HepG2 (cell line): ENCODE data around the gene ACAD11. TPM values are rescaled to one million over a fixed set of nuclear protein-coding genes. Genes with fewer than 3 reads are reported as not detected.

Experiments used
- ATAC-seq: fragments of 200-7000 bp; cut with Tn5 transposase; 3 replicates; pipeline ENCODE4 v1.9.1; 2020; ENCODE audit warnings: mild to moderate bottlenecking, moderate library complexity
- BruUV-seq: library from RNA; stranded (reverse); fragments of 400-500 nt; replicated peaks from 2 replicates; lab custom pipeline; 2021; lab: Mats Ljungman, UMichigan
- CTCF ChIA-PET: fragments of 300-600 bp; formaldehyde crosslinking; extraction: SDS; loops from one replicate; lab custom pipeline; 2021; ENCODE audit warnings: low total read pairs, inconsistent platforms, low intra/inter-chr PET ratio; lab: Yijun Ruan, JAX
- POLR2A ChIA-PET: fragments of 350-600 bp; sonication (Branson Sonifier 250); formaldehyde crosslinking; loops from one replicate; lab custom pipeline; 2020; ENCODE audit warnings: antibody characterized with exemption, inconsistent platforms; lab: Yijun Ruan, JAX
- DNase-seq: peaks from one replicate; pipeline ENCODE4 v3.0.0-alpha.2; 2015; ENCODE audit warnings: low spot score
- FAIRE-seq: peaks from 3 replicates; lab custom pipeline; 2011; peaks lifted over from hg19 to GRCh38; lab: Jason Lieb, UNC
- H2AFZ ChIP-seq: one replicate; pipeline ENCODE4 v1.6.1; 2011; ENCODE audit warnings: low read length, inconsistent platforms
- H3K27ac ChIP-seq: fragments of 300-600 bp; 3 replicates; pipeline ENCODE4 v1.8.0; 2011; ENCODE audit warnings: mixed run types, mild to moderate bottlenecking, mixed read lengths, low read length, inconsistent platforms; ENCODE audit not compliant: insufficient read depth; ENCODE audit errors: extremely low read length
- H3K27me3 ChIP-seq, 2 experiments: fragments of 200-600 bp in 1 of 2; 2 replicates in 1 of 2; 3 replicates in 1 of 2; pipeline versions ENCODE4 v1.6.0 to v1.8.0; 2011; ENCODE audit warnings: low read length in 2 of 2, mild to moderate bottlenecking in 2 of 2, moderate library complexity in 2 of 2, inconsistent platforms in 1 of 2; ENCODE audit not compliant: insufficient read depth in 2 of 2, control insufficient read depth in 1 of 2
- H3K36me3 ChIP-seq, 2 experiments: fragments of 200-600 bp in 1 of 2; replicated peaks in 1 of 2; 2 replicates in 1 of 2; 3 replicates in 1 of 2; pipeline versions ENCODE4 v1.5.1 to v1.8.0; 2011; ENCODE audit warnings: low read length in 2 of 2, inconsistent platforms in 1 of 2; ENCODE audit not compliant: insufficient read depth in 2 of 2, control insufficient read depth in 1 of 2
- H3K4me1 ChIP-seq: 2 replicates; pipeline ENCODE4 v1.5.1; 2012; ENCODE audit warnings: low read length, inconsistent platforms; ENCODE audit not compliant: insufficient read depth
- H3K4me2 ChIP-seq: 2 replicates; pipeline ENCODE4 v1.6.0; 2011; ENCODE audit warnings: low read depth, low read length, inconsistent platforms
- H3K4me3 ChIP-seq, 3 experiments: fragments of 200-600 bp in 1 of 3; sonication (generic), shearing (Covaris generic) in 1 of 3; replicated peaks in 1 of 3; 2 replicates each; pipeline ENCODE4 v1.5.1; 2011 to 2016; ENCODE audit warnings: low read length in 3 of 3, inconsistent platforms in 2 of 3, low read depth in 2 of 3, mild to moderate bottlenecking in 2 of 3, control low read depth in 1 of 3, mixed read lengths in 1 of 3; ENCODE audit not compliant: insufficient read depth in 1 of 3
- H3K79me2 ChIP-seq: one replicate; pipeline ENCODE4 v1.6.1; 2011; ENCODE audit warnings: low read length, inconsistent platforms; ENCODE audit not compliant: insufficient read depth
- H3K9ac ChIP-seq: 2 replicates; pipeline ENCODE4 v1.6.0; 2011; ENCODE audit warnings: mild to moderate bottlenecking, low read depth, low read length, inconsistent platforms; ENCODE audit not compliant: insufficient read depth
- H3K9me3 ChIP-seq: 2 replicates; pipeline ENCODE4 v1.5.1; 2012; ENCODE audit warnings: mild to moderate bottlenecking, low read length
- H4K20me1 ChIP-seq: 2 replicates; pipeline ENCODE4 v1.6.0; 2011; ENCODE audit warnings: inconsistent platforms, mild to moderate bottlenecking, low read length, moderate library complexity; ENCODE audit not compliant: insufficient read depth
- CREB1 ChIP-seq, 2 experiments: fragments of 450-650 bp in 1 of 2; IDR thresholded peaks; 2 replicates each; pipeline ENCODE4 v1.6.1; 2016 to 2017; ENCODE audit warnings: control low read depth in 1 of 2, mild to moderate bottlenecking in 1 of 2, missing compliant biosample characterization in 1 of 2, missing genetic modification characterization in 1 of 2
- EEA1 ChIP-seq: sonication (generic); formaldehyde crosslinking; IDR thresholded peaks from 2 replicates; pipeline ENCODE4 v1.5.1; 2020; ENCODE audit warnings: mild to moderate bottlenecking, missing genetic modification reagents, borderline replicate concordance
- JUND ChIP-seq: sonication (generic); formaldehyde crosslinking; IDR thresholded peaks from 2 replicates; pipeline ENCODE4 v1.8.0; 2022; ENCODE audit warnings: mild to moderate bottlenecking, missing genetic modification reagents
- KMT2B ChIP-seq: IDR thresholded peaks from 2 replicates; pipeline ENCODE4 v1.6.1; 2016; ENCODE audit warnings: missing genetic modification reagents, missing compliant biosample characterization
- NRL ChIP-seq: sonication (generic); formaldehyde crosslinking; IDR thresholded peaks from 2 replicates; pipeline ENCODE4 v1.5.0; 2020; ENCODE audit warnings: missing genetic modification reagents, mild to moderate bottlenecking, moderate library complexity, borderline replicate concordance
- SMARCC2 ChIP-seq: fragments of 450-650 bp; IDR thresholded peaks from 2 replicates; pipeline ENCODE4 v1.6.1; 2017; ENCODE audit warnings: antibody characterized with exemption, mild to moderate bottlenecking
- ZFP36 ChIP-seq: fragments of 150-350 bp; IDR thresholded peaks from 2 replicates; pipeline ENCODE4 v1.6.1; 2018; ENCODE audit warnings: borderline replicate concordance, low read length, low read depth; ENCODE audit not compliant: partially characterized antibody
- ZNF567 ChIP-seq: sonication (generic); formaldehyde crosslinking; IDR thresholded peaks from 2 replicates; pipeline ENCODE4 v1.8.1; 2023; ENCODE audit warnings: mild to moderate bottlenecking, missing genetic modification reagents, borderline replicate concordance
- ZSCAN29 ChIP-seq: sonication (generic); formaldehyde crosslinking; conservative IDR thresholded peaks from 2 replicates; pipeline ENCODE4 v1.4.0; 2020; ENCODE audit warnings: mild to moderate bottlenecking, missing genetic modification reagents
- WGBS: methylation state at CpG from one replicate; pipeline ENCODE4 v1.1.6; 2017; ENCODE audit warnings: low lambda C conversion rate; 5-methylcytosine and 5-hydroxymethylcytosine counted together
- in situ Hi-C: cut with HindIII; loops from 2 replicates; pipeline ENCODE4 v1.10.0; 2017; ENCODE audit warnings: low pct_unique_long_range_greater_than_20kb; ENCODE audit not compliant: extremely low pct_ligation_motif_present
- intact Hi-C: fragments of 100-400 bp; cut with micrococcal nuclease; formaldehyde crosslinking; loops from one replicate; pipeline ENCODE4 v1.10.0; 2022; ENCODE audit not compliant: unreplicated experiment
- polyA plus RNA-seq, 8 experiments: library from polyadenylated mRNA; depleted of rRNA in 3 of 8; stranded (reverse) in 7 of 8; unstranded in 1 of 8; fragments of >200 nt; fragmentation: Illumina TruSeq in 4 of 8; extraction: Trizol in 4 of 8; gene quantifications; 2 replicates each; pipeline versions ENCODE4 v1.2.1 to v1.2.3, GENCODE V29; 2011 to 2016; ENCODE audit warnings: low read depth in 4 of 8, missing spikeins in 1 of 8, mixed read lengths in 1 of 8; ENCODE audit not compliant: insufficient read depth in 1 of 8
- total RNA-seq, 5 experiments: library from RNA; depleted of rRNA; stranded (reverse); fragments of >200 nt; fragmentation: Illumina TruSeq; extraction: Trizol; gene quantifications; 2 replicates each; pipeline ENCODE4 v1.2.3, GENCODE V29; 2016; ENCODE audit warnings: low read depth in 1 of 5
- TF ChIP-seq, protein P1 (sequence below): sonication (generic); formaldehyde crosslinking; IDR thresholded peaks from 2 replicates; pipeline ENCODE4 v1.8.1; 2023; ENCODE audit warnings: missing genetic modification reagents, inconsistent platforms, borderline replicate concordance
- TF ChIP-seq, protein P2 (sequence below): IDR thresholded peaks from 2 replicates; pipeline ENCODE4 v1.6.1; 2016; ENCODE audit warnings: mild to moderate bottlenecking
- TF ChIP-seq, protein P3 (sequence below): sonication (generic); formaldehyde crosslinking; IDR thresholded peaks from 2 replicates; pipeline ENCODE4 v1.5.0; 2020; ENCODE audit warnings: missing genetic modification reagents, mild to moderate bottlenecking, borderline replicate concordance
- TF ChIP-seq, protein P4 (sequence below): IDR thresholded peaks from 2 replicates; pipeline ENCODE4 v1.6.1; 2016; ENCODE audit warnings: low read depth, missing genetic modification reagents, missing compliant biosample characterization

ACAD11 gene
- total and polyA plus RNA-seq, 2 of the 13 experiments (the other 11 are each of a cell fraction or from before 2014, with no cell fraction given): 30.6 to 56.9 TPM

DNA sequence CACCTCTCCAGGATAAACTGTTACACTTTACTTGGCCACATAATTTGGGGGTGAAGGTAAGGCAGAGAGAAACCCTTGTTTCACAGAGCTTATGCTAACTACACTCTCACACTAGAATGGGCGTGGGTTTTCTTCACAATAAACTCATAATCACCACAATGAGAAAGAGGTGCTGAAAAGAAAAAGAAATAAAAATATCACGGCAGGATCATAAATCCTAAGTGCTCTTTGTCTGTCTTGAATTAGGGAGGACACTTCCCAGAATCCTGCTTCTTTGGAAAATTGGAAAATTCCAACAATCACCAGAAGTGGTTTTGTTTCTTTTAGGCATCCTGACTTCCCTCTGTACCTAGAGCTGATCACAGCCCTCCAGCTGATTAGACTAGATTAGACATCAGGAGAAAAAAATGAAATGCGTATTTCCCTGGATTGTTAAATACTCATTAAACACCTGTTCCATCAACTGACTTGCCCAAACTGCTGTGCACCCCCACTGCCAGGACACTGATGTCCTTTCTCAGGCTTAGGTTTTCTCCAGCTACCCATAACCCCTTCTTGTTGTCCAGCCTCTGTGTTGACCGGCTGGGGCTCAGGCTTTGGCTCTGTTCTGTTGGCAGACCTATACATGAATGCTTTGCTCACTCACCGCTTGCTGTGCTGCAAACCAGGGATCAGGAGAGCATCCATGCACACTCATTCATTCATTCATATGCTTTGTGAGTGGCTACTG, 104.1 kb downstream of the ACAD11 start:
- no TSS peak for BruUV-seq
- no peaks in the 10 kb centered on the region for H4K20me1 ChIP-seq
- intact Hi-C loops (no loop called here), in situ Hi-C loops (no loop called here)
- ChIA-PET CTCF (no interaction called here), POLR2A (no interaction called here)
- 0 out of 2 replicates have a peak, but pooled peaks cover 7% of the 10 kb centered on the region for H3K4me1 ChIP-seq
- H3K27me3 ChIP-seq: no peaks in the 10 kb centered on the region
- H3K9me3 ChIP-seq: no peaks in the 10 kb centered on the region
- peaks cover 0 to 9% of the 10 kb centered on the region in 2 experiments; a peak in 1 of 5 replicates for H3K36me3 ChIP-seq
- no peak overlapping the region for H3K27ac ChIP-seq
- FAIRE-seq (no peak), ATAC-seq (no peak), DNase-seq (no peak)
- no peaks in the 10 kb centered on the region for H3K79me2 ChIP-seq
- no peak overlapping the region for H3K4me2 ChIP-seq
- H3K4me3 ChIP-seq: no peak overlapping the region
- H3K9ac ChIP-seq: no peak overlapping the region
- WGBS: 95% methylated on average over 5 of the region's 5 CpGs
- no peak overlapping the region for H2AFZ ChIP-seq
- TF ChIP-seq ZNF567 (CRISPR knock-in tag): no peak
- no peak for TF ChIP-seq NRL (CRISPR knock-in tag)
- TF ChIP-seq EEA1 (CRISPR knock-in tag): no peak
- TF ChIP-seq ZSCAN29 (CRISPR knock-in tag): no peak
- no peak for TF ChIP-seq JUND (CRISPR knock-in tag)
- TF ChIP-seq SMARCC2: no peak
- TF ChIP-seq, protein P1, sequence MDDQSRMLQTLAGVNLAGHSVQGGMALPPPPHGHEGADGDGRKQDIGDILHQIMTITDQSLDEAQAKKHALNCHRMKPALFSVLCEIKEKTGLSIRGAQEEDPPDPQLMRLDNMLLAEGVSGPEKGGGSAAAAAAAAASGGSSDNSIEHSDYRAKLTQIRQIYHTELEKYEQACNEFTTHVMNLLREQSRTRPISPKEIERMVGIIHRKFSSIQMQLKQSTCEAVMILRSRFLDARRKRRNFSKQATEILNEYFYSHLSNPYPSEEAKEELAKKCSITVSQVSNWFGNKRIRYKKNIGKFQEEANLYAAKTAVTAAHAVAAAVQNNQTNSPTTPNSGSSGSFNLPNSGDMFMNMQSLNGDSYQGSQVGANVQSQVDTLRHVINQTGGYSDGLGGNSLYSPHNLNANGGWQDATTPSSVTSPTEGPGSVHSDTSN (CRISPR knock-in tag): no peak
- TF ChIP-seq, protein P2, sequence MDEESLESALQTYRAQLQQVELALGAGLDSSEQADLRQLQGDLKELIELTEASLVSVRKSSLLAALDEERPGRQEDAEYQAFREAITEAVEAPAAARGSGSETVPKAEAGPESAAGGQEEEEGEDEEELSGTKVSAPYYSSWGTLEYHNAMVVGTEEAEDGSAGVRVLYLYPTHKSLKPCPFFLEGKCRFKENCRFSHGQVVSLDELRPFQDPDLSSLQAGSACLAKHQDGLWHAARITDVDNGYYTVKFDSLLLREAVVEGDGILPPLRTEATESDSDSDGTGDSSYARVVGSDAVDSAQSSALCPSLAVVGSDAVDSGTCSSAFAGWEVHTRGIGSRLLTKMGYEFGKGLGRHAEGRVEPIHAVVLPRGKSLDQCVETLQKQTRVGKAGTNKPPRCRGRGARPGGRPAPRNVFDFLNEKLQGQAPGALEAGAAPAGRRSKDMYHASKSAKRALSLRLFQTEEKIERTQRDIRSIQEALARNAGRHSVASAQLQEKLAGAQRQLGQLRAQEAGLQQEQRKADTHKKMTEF (CRISPR knock-in tag): no peak
- TF ChIP-seq CREB1 (IDR thresholded peaks at IDR 0.05): no peak
- no peak for TF ChIP-seq CREB1 (CRISPR knock-in tag; IDR thresholded peaks at IDR 0.05)
- TF ChIP-seq KMT2B (CRISPR knock-in tag): no peak
- TF ChIP-seq ZFP36: no peak
- TF ChIP-seq, protein P3, sequence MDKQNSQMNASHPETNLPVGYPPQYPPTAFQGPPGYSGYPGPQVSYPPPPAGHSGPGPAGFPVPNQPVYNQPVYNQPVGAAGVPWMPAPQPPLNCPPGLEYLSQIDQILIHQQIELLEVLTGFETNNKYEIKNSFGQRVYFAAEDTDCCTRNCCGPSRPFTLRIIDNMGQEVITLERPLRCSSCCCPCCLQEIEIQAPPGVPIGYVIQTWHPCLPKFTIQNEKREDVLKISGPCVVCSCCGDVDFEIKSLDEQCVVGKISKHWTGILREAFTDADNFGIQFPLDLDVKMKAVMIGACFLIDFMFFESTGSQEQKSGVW (CRISPR knock-in tag): no peak
- TF ChIP-seq, protein P4, sequence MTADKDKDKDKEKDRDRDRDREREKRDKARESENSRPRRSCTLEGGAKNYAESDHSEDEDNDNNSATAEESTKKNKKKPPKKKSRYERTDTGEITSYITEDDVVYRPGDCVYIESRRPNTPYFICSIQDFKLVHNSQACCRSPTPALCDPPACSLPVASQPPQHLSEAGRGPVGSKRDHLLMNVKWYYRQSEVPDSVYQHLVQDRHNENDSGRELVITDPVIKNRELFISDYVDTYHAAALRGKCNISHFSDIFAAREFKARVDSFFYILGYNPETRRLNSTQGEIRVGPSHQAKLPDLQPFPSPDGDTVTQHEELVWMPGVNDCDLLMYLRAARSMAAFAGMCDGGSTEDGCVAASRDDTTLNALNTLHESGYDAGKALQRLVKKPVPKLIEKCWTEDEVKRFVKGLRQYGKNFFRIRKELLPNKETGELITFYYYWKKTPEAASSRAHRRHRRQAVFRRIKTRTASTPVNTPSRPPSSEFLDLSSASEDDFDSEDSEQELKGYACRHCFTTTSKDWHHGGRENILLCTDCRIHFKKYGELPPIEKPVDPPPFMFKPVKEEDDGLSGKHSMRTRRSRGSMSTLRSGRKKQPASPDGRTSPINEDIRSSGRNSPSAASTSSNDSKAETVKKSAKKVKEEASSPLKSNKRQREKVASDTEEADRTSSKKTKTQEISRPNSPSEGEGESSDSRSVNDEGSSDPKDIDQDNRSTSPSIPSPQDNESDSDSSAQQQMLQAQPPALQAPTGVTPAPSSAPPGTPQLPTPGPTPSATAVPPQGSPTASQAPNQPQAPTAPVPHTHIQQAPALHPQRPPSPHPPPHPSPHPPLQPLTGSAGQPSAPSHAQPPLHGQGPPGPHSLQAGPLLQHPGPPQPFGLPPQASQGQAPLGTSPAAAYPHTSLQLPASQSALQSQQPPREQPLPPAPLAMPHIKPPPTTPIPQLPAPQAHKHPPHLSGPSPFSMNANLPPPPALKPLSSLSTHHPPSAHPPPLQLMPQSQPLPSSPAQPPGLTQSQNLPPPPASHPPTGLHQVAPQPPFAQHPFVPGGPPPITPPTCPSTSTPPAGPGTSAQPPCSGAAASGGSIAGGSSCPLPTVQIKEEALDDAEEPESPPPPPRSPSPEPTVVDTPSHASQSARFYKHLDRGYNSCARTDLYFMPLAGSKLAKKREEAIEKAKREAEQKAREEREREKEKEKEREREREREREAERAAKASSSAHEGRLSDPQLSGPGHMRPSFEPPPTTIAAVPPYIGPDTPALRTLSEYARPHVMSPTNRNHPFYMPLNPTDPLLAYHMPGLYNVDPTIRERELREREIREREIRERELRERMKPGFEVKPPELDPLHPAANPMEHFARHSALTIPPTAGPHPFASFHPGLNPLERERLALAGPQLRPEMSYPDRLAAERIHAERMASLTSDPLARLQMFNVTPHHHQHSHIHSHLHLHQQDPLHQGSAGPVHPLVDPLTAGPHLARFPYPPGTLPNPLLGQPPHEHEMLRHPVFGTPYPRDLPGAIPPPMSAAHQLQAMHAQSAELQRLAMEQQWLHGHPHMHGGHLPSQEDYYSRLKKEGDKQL (CRISPR knock-in tag): no peak
